GM19372 (cell line): ENCODE measurements around the gene PRKCI.
"Not testable (repeated sequence)": the region's sequence is repeated elsewhere in the genome, so short reads cannot be mapped to it uniquely, and the experiment has no call there.

Source experiments
- ATAC-seq: cut with Tn5 transposase; IDR thresholded peaks from one replicate; pipeline ENCODE4 v1.9.1; 2021; ENCODE audit warnings: mild to moderate bottlenecking, low read depth, moderate library complexity; ENCODE audit not compliant: unreplicated experiment

PRKCI gene

GRCh38 chr3:170277833-170278580 lies 55.8 kb downstream of the PRKCI start:
- no peak for ATAC-seq

- ATAC-seq = no peak
These were observed 56.4 kb downstream of the PRKCI start for GRCh38 chr3:170278627-170279026.

GRCh38 chr3:170290194-170290593 lies 68.0 kb downstream of the PRKCI start:
- no peak for ATAC-seq

GRCh38 chr3:170295586-170295985 lies 73.4 kb downstream of the PRKCI start:
- ATAC-seq = no peak

GRCh38 chr3:170296703-170297102 lies 74.5 kb downstream of the PRKCI start:
- ATAC-seq = no peak

GRCh38 chr3:170301405-170301804 lies 79.2 kb downstream of the PRKCI start:
- no peak for ATAC-seq

GRCh38 chr3:170302008-170302407 lies 79.8 kb downstream of the PRKCI start:
- no peak for ATAC-seq

- ATAC-seq = no peak
These were observed 83.8 kb downstream of the PRKCI start for GRCh38 chr3:170306015-170306414.

- no peak for ATAC-seq
These were observed 85.6 kb downstream of the PRKCI start for GRCh38 chr3:170307671-170308405.

GRCh38 chr3:170309046-170309445 lies 86.8 kb downstream of the PRKCI start:
- ATAC-seq = no peak

GRCh38 chr3:170317954-170318353 lies 95.7 kb downstream of the PRKCI start:
- ATAC-seq = no peak

- no peak for ATAC-seq
These were observed 98.4 kb downstream of the PRKCI start for GRCh38 chr3:170320461-170321121.

GRCh38 chr3:170321321-170322034 lies 99.3 kb downstream of the PRKCI start:
- ATAC-seq = no peak

GRCh38 chr3:170322566-170323269 lies 100.5 kb downstream of the PRKCI start:
- ATAC-seq = no peak

GRCh38 chr3:170323331-170323730 lies 101.1 kb downstream of the PRKCI start:
- ATAC-seq = no peak

- ATAC-seq = no peak
These were observed 102.7 kb downstream of the PRKCI start for GRCh38 chr3:170324962-170325361.

- ATAC-seq = no peak
These were observed 105.0 kb downstream of the PRKCI start for GRCh38 chr3:170327040-170327808.

- ATAC-seq = not testable (repeated sequence)
These were observed 105.8 kb downstream of the PRKCI start for GRCh38 chr3:170327868-170328548.

- no peak for ATAC-seq
These were observed 108.1 kb downstream of the PRKCI start for GRCh38 chr3:170330366-170330765.
